ENCODE measurements around the gene MAML3. TPM values are rescaled to one million over a fixed set of nuclear protein-coding genes. Genes with fewer than 3 reads are reported as not detected.

The MAML3 gene
- total RNA-seq, 1 experiment from 2014 or later: 0.13 TPM

DNA sequence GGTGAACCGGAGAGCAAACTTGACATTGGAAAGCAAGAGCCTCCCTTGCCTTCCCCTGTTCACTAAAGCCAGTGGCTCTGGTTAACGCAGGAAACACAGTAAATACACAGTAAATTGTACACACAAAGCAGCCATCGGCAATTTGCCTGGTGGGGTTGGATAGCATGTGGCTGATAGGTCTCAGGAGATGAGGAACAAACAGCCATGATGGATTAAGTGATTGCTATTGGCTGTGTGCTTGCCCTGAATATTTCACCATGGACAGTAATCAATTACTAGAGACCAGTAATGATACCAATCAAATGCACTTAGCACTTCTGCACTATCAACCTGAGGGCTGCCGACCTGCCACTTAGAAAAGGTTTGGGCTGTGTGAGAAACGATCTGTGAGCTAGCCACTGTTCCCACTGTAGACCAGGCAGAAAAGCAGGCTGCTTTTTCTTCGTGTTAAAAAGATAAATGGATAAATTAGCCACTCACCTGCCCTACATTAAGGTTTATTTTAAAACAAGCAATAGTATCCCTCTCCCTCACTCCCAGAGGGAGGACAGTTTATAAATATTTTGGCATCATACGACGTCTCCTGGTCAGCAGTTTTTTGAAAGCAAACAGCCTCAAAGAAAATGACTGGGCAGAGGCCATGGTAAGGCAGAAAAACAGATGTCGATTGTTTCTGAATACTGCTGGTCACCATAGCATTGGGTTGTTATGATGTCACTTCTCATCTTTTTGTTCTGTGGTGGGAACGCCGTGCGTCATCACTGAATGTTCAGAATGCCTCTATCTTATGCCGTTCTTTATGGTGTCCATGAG is 167.1 kb downstream of the MAML3 start:
- no peak for DNase-seq
- H3K4me3 ChIP-seq: no peak overlapping the region
- H3K27me3 ChIP-seq: no peaks in the 10 kb centered on the region
- no peaks in the 10 kb centered on the region for H3K36me3 ChIP-seq
- H3K9me3 ChIP-seq: no peaks in the 10 kb centered on the region

DNA sequence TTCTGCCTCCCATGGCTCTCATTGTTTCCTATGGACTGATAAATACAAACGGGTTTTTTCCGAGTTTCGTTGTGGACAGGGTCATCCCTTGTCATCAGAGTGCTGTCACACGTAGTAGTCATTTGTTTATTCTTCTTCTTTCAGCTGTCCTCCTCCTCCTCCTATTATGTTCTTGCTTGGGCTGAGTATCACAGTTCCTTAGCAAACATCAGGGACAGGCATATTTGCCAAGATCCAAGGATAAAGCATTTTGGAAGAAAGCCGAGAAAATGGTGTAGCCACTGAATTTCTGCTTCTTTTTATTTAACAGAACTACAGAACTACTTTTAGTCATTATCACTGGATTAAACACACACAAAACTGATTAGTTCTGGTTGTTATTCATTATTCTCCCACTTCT is 167.9 kb downstream of the MAML3 start:
- H3K36me3 ChIP-seq: no peaks in the 10 kb centered on the region
- no peak for DNase-seq
- no peak overlapping the region for H3K4me3 ChIP-seq
- no peaks in the 10 kb centered on the region for H3K9me3 ChIP-seq
- H3K27me3 ChIP-seq: no peaks in the 10 kb centered on the region

DNA sequence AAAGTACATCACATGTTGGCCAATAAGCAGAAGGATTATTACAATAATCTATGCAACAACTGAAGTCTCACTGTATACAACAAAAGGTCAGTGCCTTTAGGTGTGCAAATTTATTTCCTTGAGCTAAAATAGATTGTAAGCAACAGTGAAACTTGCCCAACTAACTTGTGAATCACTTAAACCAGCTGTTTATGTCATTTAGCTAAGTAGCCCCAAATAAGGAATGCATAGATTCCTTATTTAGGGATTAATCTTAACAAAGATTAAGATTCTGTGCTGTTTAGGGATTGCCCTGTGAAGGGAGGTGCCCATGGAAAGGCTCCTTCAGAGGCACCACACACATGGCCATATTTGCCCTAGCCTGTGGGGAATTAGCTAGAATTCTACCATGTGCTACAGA is 168.6 kb downstream of the MAML3 start:
- Histone ChIP-seq H3K27me3 (no peaks in the 10 kb centered on the region), H3K9me3 (no peaks in the 10 kb centered on the region), H3K4me3 (no peak overlapping the region), H3K36me3 (no peaks in the 10 kb centered on the region)
- DNase-seq: no peak

DNA sequence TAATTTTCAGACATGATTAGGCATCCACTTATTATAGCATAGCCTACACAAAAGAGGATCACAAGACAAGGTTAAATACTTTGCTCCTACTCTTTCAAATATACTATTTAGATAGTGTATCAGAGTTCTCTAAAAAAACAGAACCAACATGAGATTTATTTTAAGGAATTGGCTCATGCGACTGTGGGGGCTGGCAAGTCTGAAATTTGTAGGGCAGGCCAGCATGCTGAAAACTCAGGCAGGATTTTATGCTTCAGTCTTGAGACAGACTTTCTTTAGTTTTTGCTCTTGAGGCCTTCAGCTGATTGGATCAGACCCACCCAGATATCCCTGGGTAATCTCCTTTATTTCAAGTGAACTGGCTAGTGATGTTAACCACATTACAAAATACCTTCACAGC is 169.5 kb downstream of the MAML3 start:
- no peak for DNase-seq
- no peaks in the 10 kb centered on the region for H3K27me3 ChIP-seq
- H3K9me3 ChIP-seq: no peaks in the 10 kb centered on the region
- H3K4me3 ChIP-seq: no peak overlapping the region
- no peaks in the 10 kb centered on the region for H3K36me3 ChIP-seq

DNA sequence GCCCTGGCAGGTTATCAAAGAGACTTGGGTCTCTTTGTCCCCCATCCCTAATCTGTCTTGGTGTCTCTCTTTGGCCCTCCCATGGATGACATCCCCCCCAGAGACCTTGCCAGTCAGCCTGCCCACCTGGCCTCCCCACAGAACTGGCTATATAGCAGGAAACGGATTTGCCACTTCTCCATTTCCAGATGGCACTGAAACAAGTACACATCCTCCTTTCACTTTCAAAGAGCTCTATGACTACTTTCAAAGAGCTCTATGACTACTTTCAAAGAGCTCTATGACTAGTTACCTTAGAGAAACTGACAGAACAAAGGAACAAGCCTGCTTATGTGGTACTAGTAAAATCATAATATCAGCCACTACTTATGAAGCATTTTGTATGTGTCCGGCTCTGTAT is 175.3 kb downstream of the MAML3 start:
- H3K9me3 ChIP-seq: no peaks in the 10 kb centered on the region
- no peak for DNase-seq
- H3K4me3 ChIP-seq: no peak overlapping the region
- H3K27me3 ChIP-seq: no peaks in the 10 kb centered on the region
- H3K36me3 ChIP-seq: no peaks in the 10 kb centered on the region

DNA sequence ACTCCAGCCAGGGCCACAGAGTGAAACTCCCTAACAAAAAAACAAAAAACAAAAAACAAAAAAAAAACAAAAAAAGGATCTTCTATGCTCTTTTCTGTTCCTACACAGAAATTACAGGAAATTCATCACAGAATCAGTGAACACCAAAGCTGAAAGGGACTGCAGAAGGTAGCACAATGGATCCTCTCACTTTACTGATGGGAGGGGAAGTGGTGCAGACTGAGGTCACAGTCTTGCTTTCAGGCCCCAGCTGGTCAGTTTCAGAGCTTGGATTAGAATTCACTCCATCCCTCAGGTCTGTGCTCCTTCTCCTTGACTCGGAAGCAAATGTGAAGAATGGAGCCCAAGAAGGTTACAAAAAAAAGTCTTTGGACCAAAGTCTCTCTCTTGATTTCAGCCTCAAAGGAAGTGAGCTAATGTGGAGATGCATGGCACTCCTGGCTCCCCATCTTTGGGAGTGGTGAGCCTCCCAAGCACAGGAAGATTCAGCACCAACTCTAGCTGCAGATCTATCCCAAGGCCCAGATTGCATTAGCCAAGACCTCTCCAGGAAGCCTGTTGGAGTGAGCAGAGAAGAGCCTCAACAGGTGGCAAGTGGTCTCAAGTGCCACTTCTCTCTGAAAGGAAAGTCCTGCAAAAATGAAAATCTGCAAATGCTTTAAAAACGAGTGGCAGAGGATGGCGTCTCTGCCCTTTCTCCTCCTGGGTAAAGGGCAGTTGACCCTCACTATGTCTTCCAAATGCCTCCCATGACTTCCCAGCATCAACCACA is 176.0 kb downstream of the MAML3 start:
- no peak overlapping the region for H3K4me3 ChIP-seq
- H3K36me3 ChIP-seq: no peaks in the 10 kb centered on the region
- no peaks in the 10 kb centered on the region for H3K27me3 ChIP-seq
- DNase-seq: no peak
- H3K9me3 ChIP-seq: no peaks in the 10 kb centered on the region

DNA sequence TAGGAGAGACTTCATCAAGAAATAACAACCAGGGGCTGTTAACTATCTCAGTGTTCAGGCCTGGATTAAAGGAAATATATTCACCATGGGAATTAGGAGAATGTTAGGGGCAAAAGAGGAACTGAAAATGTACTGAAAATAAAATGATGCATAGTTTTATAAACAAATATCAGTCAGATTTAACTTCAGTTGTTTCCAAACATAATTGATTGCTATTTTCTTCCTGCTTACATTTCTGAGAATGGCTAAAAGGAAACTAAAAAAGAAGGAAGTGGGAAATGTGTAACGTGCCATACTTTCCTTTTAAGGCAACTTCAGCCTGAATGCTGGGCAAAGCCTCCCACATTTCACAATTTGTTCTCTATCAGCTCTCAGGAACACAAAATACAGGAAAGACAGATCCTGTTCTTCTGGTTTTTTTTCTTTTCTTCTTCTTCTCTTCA is 178.1 kb downstream of the MAML3 start:
- Histone ChIP-seq H3K9me3 (no peaks in the 10 kb centered on the region), H3K4me3 (no peak overlapping the region), H3K36me3 (no peaks in the 10 kb centered on the region), H3K27me3 (no peaks in the 10 kb centered on the region)
- DNase-seq: no peak

DNA sequence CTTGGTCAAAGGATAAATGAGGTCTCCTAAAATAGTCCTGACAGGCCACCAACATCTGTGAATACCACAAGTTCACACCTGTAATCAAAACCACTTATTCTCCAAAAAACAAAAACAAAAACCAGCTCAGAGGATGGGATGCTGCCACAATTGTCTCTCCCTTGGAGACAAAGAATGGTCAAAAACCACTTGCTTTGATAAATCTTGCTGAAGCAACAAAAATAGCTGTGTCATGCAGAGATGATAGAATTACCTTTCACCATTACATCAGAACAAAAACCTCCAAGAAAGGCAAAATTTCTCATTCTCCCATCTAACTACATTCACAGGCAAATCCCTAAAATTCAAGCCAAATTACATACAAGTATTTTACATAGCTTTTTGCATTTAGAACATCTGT is 180.4 kb downstream of the MAML3 start:
- no peaks in the 10 kb centered on the region for H3K9me3 ChIP-seq
- no peaks in the 10 kb centered on the region for H3K36me3 ChIP-seq
- no peak for DNase-seq
- H3K27me3 ChIP-seq: no peaks in the 10 kb centered on the region
- no peak overlapping the region for H3K4me3 ChIP-seq

DNA sequence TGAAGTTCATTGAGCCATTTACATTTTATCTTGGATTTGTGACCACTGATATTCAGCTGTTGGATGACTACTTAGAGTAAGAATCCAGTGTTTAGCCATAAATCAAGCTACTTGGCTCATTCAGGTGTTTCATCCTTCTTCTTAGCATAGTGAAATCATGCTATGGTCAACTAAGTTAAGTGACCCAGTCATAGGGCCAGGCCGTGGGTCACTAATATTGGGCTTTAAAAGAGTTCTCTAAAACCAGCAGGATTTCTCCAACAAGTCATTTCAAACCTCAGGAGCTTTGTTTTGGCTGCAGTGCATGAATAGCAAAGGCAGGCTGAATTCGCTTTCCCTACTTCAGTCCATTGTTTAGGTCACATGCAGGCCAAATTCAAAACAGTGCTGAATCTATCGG is 181.0 kb downstream of the MAML3 start:
- Histone ChIP-seq H3K9me3 (no peaks in the 10 kb centered on the region), H3K27me3 (no peaks in the 10 kb centered on the region), H3K4me3 (no peak overlapping the region), H3K36me3 (no peaks in the 10 kb centered on the region)
- DNase-seq: no peak

DNA sequence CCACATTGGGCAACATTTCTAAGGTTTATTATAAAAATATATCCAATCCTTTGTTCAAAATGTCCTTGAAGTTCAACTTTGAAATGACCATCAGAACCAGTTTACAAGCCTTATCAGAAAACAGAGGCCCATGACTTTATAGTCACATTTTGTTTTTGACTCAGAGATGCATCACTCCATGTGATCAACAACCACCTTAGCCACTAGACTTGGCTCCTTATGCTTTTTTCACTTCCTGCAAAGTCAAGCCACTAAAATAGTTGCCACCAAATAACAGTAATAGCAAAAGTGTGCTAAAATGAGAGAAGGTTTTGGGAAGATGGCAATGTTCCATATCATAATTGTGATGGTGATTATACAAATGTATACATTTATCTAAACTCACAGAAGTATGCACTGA is 181.7 kb downstream of the MAML3 start:
- H3K4me3 ChIP-seq: no peak overlapping the region
- no peaks in the 10 kb centered on the region for H3K9me3 ChIP-seq
- H3K36me3 ChIP-seq: no peaks in the 10 kb centered on the region
- no peaks in the 10 kb centered on the region for H3K27me3 ChIP-seq
- no peak for DNase-seq

DNA sequence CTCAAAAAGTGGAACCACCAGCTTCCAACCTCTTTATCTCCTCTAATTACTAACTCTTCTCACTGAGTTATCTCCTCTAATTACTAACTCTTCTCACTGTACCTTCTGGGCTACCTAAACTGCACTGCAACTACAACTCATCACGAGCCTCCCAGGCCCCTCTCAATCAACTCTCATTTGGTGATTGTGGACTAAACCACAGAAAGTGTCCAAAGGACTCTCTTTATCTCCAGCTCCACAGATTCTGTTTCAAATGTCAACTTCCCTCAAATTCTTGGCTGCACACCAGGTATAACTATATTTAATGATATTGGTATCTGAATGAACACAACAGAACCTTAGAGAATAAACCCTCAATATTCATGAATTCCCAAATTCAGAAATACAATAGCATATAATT is 182.9 kb downstream of the MAML3 start:
- Histone ChIP-seq H3K9me3 (no peaks in the 10 kb centered on the region), H3K4me3 (no peak overlapping the region), H3K36me3 (no peaks in the 10 kb centered on the region), H3K27me3 (no peaks in the 10 kb centered on the region)
- DNase-seq: no peak

DNA sequence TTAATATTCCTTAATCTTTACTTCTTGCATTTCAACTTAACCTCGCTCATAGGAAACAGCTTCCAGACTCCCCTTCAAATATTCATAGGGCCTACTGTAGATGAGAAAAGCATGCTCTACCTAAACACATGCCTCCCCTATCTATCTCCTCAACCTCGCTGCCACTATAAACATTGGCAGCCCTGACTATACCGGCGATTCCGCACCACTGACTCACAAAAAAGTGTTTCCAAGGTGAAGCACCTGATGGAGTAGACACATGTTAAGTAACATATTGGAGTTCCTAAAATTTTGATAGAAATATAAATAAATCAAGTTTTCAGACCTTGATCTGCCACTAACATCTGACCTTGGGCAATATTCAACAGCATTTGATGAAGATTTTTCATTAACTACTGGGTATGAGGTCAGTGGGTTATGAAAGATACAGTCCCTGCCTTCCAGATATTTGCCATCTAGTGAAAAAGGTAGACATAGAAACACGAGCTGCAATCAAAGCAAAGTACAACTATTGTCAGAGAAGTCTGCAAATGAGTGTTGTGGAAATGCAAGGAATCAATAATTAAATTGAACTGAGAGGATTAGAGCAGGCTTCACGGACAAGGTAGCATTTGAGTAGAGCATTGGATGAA is 184.2 kb downstream of the MAML3 start:
- no peak overlapping the region for H3K4me3 ChIP-seq
- H3K27me3 ChIP-seq: no peaks in the 10 kb centered on the region

DNA sequence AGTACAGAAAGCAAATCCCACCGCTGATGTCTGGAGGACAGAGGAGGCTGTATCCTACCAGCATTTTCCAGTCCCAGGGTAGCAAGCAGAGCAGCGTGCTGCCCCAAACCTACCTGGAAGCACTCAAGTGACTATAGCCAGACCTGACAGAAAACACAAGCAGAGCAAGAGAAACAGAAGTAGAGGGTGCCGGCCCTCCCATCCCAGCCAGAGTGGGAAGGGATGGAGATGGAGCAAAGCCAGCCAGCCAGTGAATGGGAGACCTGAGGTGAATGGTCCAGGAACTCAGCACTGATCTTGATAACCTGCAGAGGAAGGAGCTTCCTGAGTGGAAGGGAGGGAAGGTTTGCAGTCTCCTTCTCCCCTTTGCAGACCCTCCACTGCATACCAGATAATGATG is 185.2 kb downstream of the MAML3 start:
- DNase-seq: no peak
- Histone ChIP-seq H3K9me3 (no peaks in the 10 kb centered on the region), H3K36me3 (no peaks in the 10 kb centered on the region), H3K4me3 (no peak overlapping the region), H3K27me3 (no peaks in the 10 kb centered on the region)

More for the DNA sequence above, 184.2 kb downstream of the MAML3 start:
- Histone ChIP-seq H3K9me3 (no peaks in the 10 kb centered on the region), H3K36me3 (no peaks in the 10 kb centered on the region)
- DNase-seq: no peak

DNA sequence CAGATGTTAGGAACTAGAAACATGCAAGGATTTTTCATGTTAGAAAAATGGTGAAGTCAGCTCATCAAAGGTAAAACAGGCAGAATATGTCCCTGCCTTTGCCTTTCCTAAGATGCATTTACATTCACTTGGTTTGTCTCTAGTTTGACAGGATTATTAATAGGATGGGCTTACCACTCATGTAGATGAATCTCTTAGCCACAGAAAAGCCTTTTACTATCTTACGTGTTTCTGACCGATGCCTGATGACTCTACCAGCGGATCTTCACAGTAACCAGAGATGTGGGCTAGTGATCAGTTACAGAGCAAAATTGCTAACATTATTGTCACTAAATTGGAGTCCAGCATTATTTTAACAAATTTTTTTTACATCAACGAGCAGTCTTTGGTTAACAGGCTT is 187.6 kb downstream of the MAML3 start:
- no peaks in the 10 kb centered on the region for H3K27me3 ChIP-seq
- no peak for DNase-seq
- H3K36me3 ChIP-seq: no peaks in the 10 kb centered on the region
- no peaks in the 10 kb centered on the region for H3K9me3 ChIP-seq
- no peak overlapping the region for H3K4me3 ChIP-seq

DNA sequence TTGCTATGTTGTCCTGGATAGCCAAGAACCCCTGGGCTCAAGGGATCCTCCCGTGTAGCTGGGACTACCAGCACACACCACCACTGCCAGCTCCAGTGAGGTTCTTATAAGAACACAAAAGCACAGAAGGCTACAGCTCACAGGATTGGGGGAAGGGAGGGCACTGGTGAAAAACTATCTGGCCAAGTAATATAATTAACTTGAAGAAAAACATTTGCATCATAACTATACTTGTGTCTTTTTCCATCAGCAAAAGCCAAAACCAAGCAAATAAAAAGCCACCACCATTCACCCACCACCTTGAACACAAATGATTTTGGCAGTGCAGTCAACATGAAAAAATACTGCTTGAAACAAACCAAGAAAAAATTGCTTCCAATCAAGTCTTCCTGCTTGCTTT is 188.2 kb downstream of the MAML3 start:
- no peaks in the 10 kb centered on the region for H3K27me3 ChIP-seq
- no peak overlapping the region for H3K4me3 ChIP-seq
- DNase-seq: no peak
- H3K9me3 ChIP-seq: no peaks in the 10 kb centered on the region
- no peaks in the 10 kb centered on the region for H3K36me3 ChIP-seq

DNA sequence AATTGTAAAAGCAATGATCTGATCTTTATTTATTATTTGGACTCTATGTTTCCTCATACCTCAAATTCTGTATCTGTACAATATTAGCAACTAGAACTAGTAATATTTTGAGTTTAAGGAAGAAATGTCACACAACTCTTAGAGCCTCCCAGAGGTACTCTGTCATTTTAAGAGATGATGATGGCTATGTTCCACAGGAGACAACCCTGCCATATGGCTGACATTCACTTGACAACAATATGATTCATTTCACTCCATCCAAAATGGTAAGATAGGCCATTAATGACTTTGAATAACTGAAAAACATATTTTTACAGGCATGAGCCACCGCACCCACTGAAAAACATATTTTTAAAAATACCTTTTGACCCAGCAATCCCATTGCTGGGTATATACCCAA is 190.3 kb downstream of the MAML3 start:
- DNase-seq: no peak
- H3K36me3 ChIP-seq: no peaks in the 10 kb centered on the region
- H3K9me3 ChIP-seq: no peaks in the 10 kb centered on the region
- no peaks in the 10 kb centered on the region for H3K27me3 ChIP-seq
- no peak overlapping the region for H3K4me3 ChIP-seq

DNA sequence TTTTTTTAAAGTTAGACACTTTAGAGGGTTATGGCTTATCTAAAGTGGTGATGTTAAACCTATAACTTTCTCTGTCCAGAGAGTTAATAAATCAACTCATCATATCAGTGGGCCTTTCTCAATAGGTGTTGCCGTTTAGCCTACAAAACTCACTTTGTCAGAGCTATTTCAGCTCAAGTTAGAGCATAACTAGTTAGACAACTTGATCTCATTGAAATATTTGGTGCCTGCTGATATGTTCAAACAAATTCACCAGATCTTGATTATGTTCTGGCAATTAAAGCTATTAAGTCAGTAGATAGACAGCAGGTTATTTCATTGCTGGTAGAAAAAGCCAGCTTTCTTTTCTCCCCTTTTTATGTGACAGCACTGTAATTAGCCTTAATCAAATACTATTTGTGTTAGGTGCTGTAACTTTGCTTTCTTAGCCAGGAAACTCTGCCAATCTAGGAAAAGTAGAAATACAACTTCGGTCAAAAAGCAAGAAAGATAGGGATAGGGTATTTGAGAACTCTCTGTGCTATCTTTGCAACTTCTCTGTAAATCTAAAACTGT is 191.8 kb downstream of the MAML3 start:
- no peaks in the 10 kb centered on the region for H3K36me3 ChIP-seq
- H3K4me3 ChIP-seq: no peak overlapping the region
- DNase-seq: no peak
- no peaks in the 10 kb centered on the region for H3K9me3 ChIP-seq
- H3K27me3 ChIP-seq: no peaks in the 10 kb centered on the region
